Caco-2 (cell line): ENCODE results near the gene KRT15. TPM values are rescaled to one million over a fixed set of nuclear protein-coding genes. Genes with fewer than 3 reads are reported as not detected.

ENCODE experiments used
- BruUV-seq: library from RNA; stranded (reverse); fragments of 400-500 nt; replicated peaks from 2 replicates; lab custom pipeline; 2021; lab: Mats Ljungman, UMichigan
- CTCF ChIA-PET: fragments of 300-600 bp; sonication (Branson Sonifier 250); formaldehyde crosslinking; loops from one replicate; lab custom pipeline; 2022; ENCODE audit warnings: antibody characterized with exemption; lab: Charles Lee
- POLR2A ChIA-PET: fragments of 300-600 bp; sonication (Branson Sonifier 250); formaldehyde crosslinking; loops from one replicate; lab custom pipeline; 2022; ENCODE audit warnings: antibody characterized with exemption; lab: Charles Lee
- DNase-seq, 2 experiments: peaks; one replicate each; pipeline versions ENCODE4 v3.0.0 to v3.0.0-alpha.2; 2020 to 2022
- H3K27me3 ChIP-seq: replicated peaks from 2 replicates; pipeline ENCODE4 v1.6.0; 2011; ENCODE audit warnings: low read length; ENCODE audit not compliant: control insufficient read depth, insufficient read depth
- H3K36me3 ChIP-seq: 2 replicates; pipeline ENCODE4 v1.5.1; 2011; ENCODE audit warnings: low read length; ENCODE audit not compliant: control insufficient read depth, insufficient read depth
- H3K4me1 ChIP-seq: fragments of 250-450 bp; sonication (Bioruptor Pico); 2 replicates; pipeline ENCODE4 v1.5.1; 2020; ENCODE audit warnings: mild to moderate bottlenecking
- H3K4me3 ChIP-seq: 2 replicates; pipeline ENCODE4 v1.5.1; 2011; ENCODE audit warnings: low read depth, mild to moderate bottlenecking, control low read depth, low read length
- H3K9me3 ChIP-seq: fragments of 250-450 bp; sonication (Bioruptor Pico); 2 replicates; pipeline ENCODE4 v1.5.1; 2020; ENCODE audit warnings: mild to moderate bottlenecking, moderate library complexity
- H3K27ac Mint-ChIP-seq: one replicate; pipeline ENCODE4 v1.8.0; 2022; ENCODE audit warnings: mixed read lengths; ENCODE audit not compliant: unreplicated experiment
- H3K27me3 Mint-ChIP-seq: one replicate; pipeline ENCODE4 v1.8.0; 2022; ENCODE audit warnings: mixed read lengths; ENCODE audit not compliant: insufficient read depth, unreplicated experiment
- H3K36me3 Mint-ChIP-seq: one replicate; pipeline ENCODE4 v1.8.0; 2022; ENCODE audit warnings: mild to moderate bottlenecking, mixed read lengths; ENCODE audit not compliant: insufficient read depth, unreplicated experiment
- H3K4me1 Mint-ChIP-seq: one replicate; pipeline ENCODE4 v1.8.0; 2022; ENCODE audit warnings: low read depth, mixed read lengths; ENCODE audit not compliant: unreplicated experiment
- H3K4me3 Mint-ChIP-seq: one replicate; pipeline ENCODE4 v1.8.0; 2022; ENCODE audit warnings: mild to moderate bottlenecking, moderate library complexity, mixed read lengths; ENCODE audit not compliant: unreplicated experiment
- H3K9me3 Mint-ChIP-seq: one replicate; pipeline ENCODE4 v1.8.0; 2022; ENCODE audit warnings: mixed read lengths; ENCODE audit not compliant: unreplicated experiment
- intact Hi-C: fragments of 100-400 bp; cut with micrococcal nuclease; formaldehyde crosslinking; loops from one replicate; pipeline ENCODE4 v1.10.0; 2022; ENCODE audit not compliant: unreplicated experiment
- total RNA-seq: library from RNA; stranded (reverse); gene quantifications from 2 replicates; pipeline ENCODE4 v1.2.3, GENCODE V29; 2022
- TF ChIP-seq, protein P1 (sequence below), 2 experiments: fragments of 200-600 bp in 1 of 2; IDR thresholded peaks; 1 replicate in 1 of 2; 2 replicates in 1 of 2; pipeline versions ENCODE4 v1.5.1 to v1.8.0; 2011 to 2022; ENCODE audit warnings: antibody characterized with exemption in 1 of 2, control low read depth in 1 of 2, inconsistent platforms in 1 of 2, low read depth in 1 of 2, low read length in 1 of 2, mild to moderate bottlenecking in 1 of 2, moderate library complexity in 1 of 2; ENCODE audit not compliant: insufficient read depth in 1 of 2, severe bottlenecking in 1 of 2, unreplicated experiment in 1 of 2

Gene KRT15
- total RNA-seq, 1 experiment from 2014 or later, result 5.3 TPM

DNA sequence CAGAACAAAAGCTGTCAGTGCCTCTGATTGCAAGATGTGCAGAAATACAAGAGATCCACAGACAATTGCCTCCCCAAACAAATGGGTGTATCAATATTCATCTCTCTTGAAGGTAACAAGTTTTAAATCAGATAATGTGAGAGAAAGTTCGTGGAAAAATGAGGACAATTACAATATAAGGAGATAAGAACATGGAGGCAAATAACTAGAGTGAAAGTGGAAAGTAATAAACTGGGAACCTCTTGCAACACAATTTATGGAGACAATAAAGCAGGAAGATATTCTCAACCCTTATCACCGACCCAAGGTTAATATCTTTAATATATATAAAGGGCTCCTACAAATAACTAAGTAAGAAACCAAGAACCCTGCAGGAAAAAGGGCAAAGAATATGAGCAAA, 23.7 kb upstream of the KRT15 start:
- DNase-seq, result no peak
- TF ChIP-seq, protein P1, sequence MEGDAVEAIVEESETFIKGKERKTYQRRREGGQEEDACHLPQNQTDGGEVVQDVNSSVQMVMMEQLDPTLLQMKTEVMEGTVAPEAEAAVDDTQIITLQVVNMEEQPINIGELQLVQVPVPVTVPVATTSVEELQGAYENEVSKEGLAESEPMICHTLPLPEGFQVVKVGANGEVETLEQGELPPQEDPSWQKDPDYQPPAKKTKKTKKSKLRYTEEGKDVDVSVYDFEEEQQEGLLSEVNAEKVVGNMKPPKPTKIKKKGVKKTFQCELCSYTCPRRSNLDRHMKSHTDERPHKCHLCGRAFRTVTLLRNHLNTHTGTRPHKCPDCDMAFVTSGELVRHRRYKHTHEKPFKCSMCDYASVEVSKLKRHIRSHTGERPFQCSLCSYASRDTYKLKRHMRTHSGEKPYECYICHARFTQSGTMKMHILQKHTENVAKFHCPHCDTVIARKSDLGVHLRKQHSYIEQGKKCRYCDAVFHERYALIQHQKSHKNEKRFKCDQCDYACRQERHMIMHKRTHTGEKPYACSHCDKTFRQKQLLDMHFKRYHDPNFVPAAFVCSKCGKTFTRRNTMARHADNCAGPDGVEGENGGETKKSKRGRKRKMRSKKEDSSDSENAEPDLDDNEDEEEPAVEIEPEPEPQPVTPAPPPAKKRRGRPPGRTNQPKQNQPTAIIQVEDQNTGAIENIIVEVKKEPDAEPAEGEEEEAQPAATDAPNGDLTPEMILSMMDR (IDR thresholded peaks at IDR 0.05; ENCODE audit: insufficient read depth in 1 of 2, low read depth in 1 of 2, low read length in 1 of 2, severe bottlenecking in 1 of 2, unreplicated experiment in 1 of 2), result no peak
- H3K4me1 Mint-ChIP-seq, result peaks cover 64% of the 10 kb centered on the region
- H3K9me3 Mint-ChIP-seq, result peaks cover 14% of the 10 kb centered on the region
- no peak overlapping the region for H3K4me3 Mint-ChIP-seq
- Histone ChIP-seq H3K4me1 (peaks cover 72% of the 10 kb centered on the region), H3K27me3 (no peaks in the 10 kb centered on the region), H3K4me3 (no peak overlapping the region), H3K9me3 (no peaks in the 10 kb centered on the region), H3K36me3 (no peaks in the 10 kb centered on the region)
- H3K36me3 Mint-ChIP-seq, result peaks cover 9% of the 10 kb centered on the region
- ChIA-PET POLR2A (interaction anchor here (1.4 kb wide), 1 partner anchor 12 kb away, joined by 3 read pairs; no protein-coding TSS in a partner anchor), CTCF (interaction anchor here (1.8 kb wide), 1 partner anchor 121 kb away, joined by 7 read pairs; no protein-coding TSS in a partner anchor)
- intact Hi-C loops, result no loop called here
- no peak overlapping the region for H3K27ac Mint-ChIP-seq
- H3K27me3 Mint-ChIP-seq, result no peaks in the 10 kb centered on the region
- no TSS peak for BruUV-seq

DNA sequence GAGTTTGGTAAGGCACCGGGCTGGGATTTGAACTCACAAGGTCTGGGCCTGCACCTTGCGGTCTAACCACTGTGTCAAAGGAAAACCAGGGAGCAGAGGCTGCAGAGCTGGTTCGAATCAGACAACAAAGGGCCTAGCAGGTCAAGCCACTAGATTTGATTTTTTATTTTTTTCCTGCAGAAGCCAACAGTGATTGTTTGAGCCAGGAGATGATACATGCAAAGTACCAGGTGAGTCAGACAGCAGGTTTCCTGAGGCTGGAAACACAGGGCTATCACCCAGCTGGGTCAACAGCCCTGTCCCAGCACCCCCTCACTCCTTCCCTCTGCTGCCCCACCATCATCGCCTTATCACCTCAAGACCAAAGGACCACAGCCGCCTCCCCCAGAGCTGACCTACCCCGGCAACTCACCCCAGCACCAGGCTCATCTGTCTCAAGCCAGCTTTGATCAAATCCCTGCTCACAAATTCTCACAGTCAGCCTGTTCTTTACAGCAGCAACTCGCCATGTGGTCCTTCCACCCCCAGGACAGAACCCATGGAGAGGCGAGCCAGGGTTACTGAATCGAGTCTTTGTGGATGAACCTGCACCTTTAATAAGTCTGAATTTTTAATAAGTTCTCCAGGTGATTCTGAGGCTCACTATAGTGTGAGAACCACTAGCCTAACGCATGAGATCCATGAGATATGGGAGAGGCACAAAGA, 22.4 kb upstream of the KRT15 start:
- Mint-ChIP-seq H3K27me3 (no peaks in the 10 kb centered on the region), H3K4me1 (peaks cover 69% of the 10 kb centered on the region), H3K9me3 (peaks cover under 1% of the 10 kb centered on the region), H3K27ac (peak overlapping the region; percentile 67), H3K36me3 (peaks cover 11% of the 10 kb centered on the region), H3K4me3 (no peak overlapping the region)
- peak in 1 of 2 experiments; percentile 47 for DNase-seq
- no peak overlapping the region for H3K4me3 ChIP-seq
- TF ChIP-seq, protein P1 (IDR thresholded peaks at IDR 0.05; ENCODE audit: insufficient read depth in 1 of 2, low read depth in 1 of 2, low read length in 1 of 2, severe bottlenecking in 1 of 2, unreplicated experiment in 1 of 2), result no peak
- no peaks in the 10 kb centered on the region for H3K9me3 ChIP-seq
- intact Hi-C loops, result no loop called here
- no peaks in the 10 kb centered on the region for H3K27me3 ChIP-seq
- BruUV-seq, result no TSS peak
- ChIA-PET CTCF (interaction anchor here (0.5 to 1.8 kb wide), 6 partner anchors 8 to 124 kb away, joined by 3 to 7 read pairs (median 4); partner anchors contain the start of gene KRT19), POLR2A (interaction anchor here (1.4 to 1.6 kb wide), 2 partner anchors 11 to 13 kb away, joined by 3 to 8 read pairs; partner anchors contain the start of gene KRT19)
- no peaks in the 10 kb centered on the region for H3K36me3 ChIP-seq
- H3K4me1 ChIP-seq, result peaks cover 82% of the 10 kb centered on the region

DNA sequence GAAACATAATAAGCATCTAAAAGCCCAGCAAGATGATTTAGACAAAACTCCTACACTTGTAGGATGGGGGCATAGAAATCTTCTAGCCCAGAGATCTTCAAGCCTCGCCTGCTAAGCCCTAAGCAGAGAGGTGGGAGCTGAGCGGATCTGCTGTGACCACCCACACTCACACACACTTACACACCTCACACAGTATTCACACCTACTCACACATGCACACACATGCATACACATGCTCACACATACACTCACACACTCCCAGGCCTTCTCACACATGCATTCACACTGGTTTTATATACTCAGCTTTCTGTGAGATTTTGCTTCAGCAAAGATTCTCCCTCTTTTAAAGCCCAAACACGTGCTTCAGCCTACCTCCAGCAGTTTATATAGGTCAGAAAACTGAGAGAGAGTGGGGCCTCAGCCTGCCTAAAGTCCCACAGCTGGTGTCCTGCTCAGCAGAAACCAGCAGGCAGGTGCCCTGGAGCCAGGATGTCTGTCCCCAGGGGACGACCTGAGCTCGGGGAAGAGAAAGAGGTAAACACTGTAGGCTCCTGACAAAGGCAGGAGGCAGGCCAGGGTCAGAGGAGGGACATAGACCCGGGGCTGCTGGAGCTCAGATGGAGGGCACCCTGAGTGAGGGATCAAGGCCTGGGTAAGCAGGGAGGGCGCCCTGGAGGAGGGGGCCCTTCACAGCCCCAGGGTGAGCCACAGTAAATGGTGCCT, 21.4 kb upstream of the KRT15 start:
- CTCF ChIA-PET, result interaction anchor here (0.9 to 1.5 kb wide), 4 partner anchors 9 to 125 kb away, joined by 4 to 6 read pairs (median 4); partner anchors contain the start of gene KRT19
- intact Hi-C loops, result no loop called here
- H3K27ac Mint-ChIP-seq, result peak overlapping the region; percentile 67
- TF ChIP-seq, protein P1 (IDR thresholded peaks at IDR 0.05; ENCODE audit: insufficient read depth in 1 of 2, low read depth in 1 of 2, low read length in 1 of 2, severe bottlenecking in 1 of 2, unreplicated experiment in 1 of 2), result no peak
- Histone ChIP-seq H3K9me3 (no peaks in the 10 kb centered on the region), H3K4me1 (peaks cover 87% of the 10 kb centered on the region), H3K36me3 (no peaks in the 10 kb centered on the region), H3K27me3 (no peaks in the 10 kb centered on the region), H3K4me3 (no peak overlapping the region)
- no peaks in the 10 kb centered on the region for H3K27me3 Mint-ChIP-seq
- DNase-seq, result peak in 1 of 2 experiments; percentile 38
- BruUV-seq, result no TSS peak
- no peaks in the 10 kb centered on the region for H3K9me3 Mint-ChIP-seq
- no peak overlapping the region for H3K4me3 Mint-ChIP-seq
- H3K36me3 Mint-ChIP-seq, result peaks cover 21% of the 10 kb centered on the region
- POLR2A ChIA-PET, result interaction anchor here (1.6 kb wide), 1 partner anchor 12 kb away, joined by 8 read pairs; the partner anchor contains the start of gene KRT19
- peaks cover 78% of the 10 kb centered on the region for H3K4me1 Mint-ChIP-seq
